Muscle layer of colon (tissue), 2 donors: ENCODE results near the gene SSU72.

Experiments used
- H3K27ac ChIP-seq: one replicate; pipeline ENCODE4 v1.7.0; 2013; ENCODE audit warnings: low read depth, mild to moderate bottlenecking, low read length, moderate library complexity
- H3K27me3 ChIP-seq, 2 donors: one replicate each; pipeline ENCODE4 v1.7.0; 2013; ENCODE audit warnings: low read length in 2 of 2, mild to moderate bottlenecking in 2 of 2; ENCODE audit not compliant: insufficient read depth in 2 of 2, control insufficient read depth in 1 of 2
- H3K36me3 ChIP-seq: one replicate; pipeline ENCODE4 v1.7.0; 2013; ENCODE audit warnings: mild to moderate bottlenecking, low read length; ENCODE audit not compliant: insufficient read depth
- H3K4me1 ChIP-seq: one replicate; pipeline ENCODE4 v1.7.0; 2013; ENCODE audit warnings: mild to moderate bottlenecking, low read length; ENCODE audit not compliant: insufficient read depth
- H3K4me3 ChIP-seq, 2 donors: one replicate each; pipeline ENCODE4 v1.7.0; 2013; ENCODE audit warnings: low read length in 2 of 2, low read depth in 1 of 2, mild to moderate bottlenecking in 1 of 2, moderate library complexity in 1 of 2
- H3K9ac ChIP-seq: one replicate; pipeline ENCODE4 v1.7.0; 2013; ENCODE audit warnings: low read length
- H3K9me3 ChIP-seq: one replicate; pipeline ENCODE4 v1.7.0; 2013; ENCODE audit warnings: mild to moderate bottlenecking, low read length
- donor health status: abdominal sarcoma.
- donor health status: Adenocarcinoma of cecum.

Gene SSU72

GRCh38 chr1:1552263-1552639, 22.4 kb downstream of the SSU72 start:
- no peaks in the 10 kb centered on the region for H3K27me3 ChIP-seq
- H3K9me3 ChIP-seq = no peaks in the 10 kb centered on the region
- no peak overlapping the region for H3K9ac ChIP-seq
- no peaks in the 10 kb centered on the region for H3K36me3 ChIP-seq
- H3K27ac ChIP-seq = no peak overlapping the region
- no peak overlapping the region for H3K4me3 ChIP-seq
- no peaks in the 10 kb centered on the region for H3K4me1 ChIP-seq

- Histone ChIP-seq H3K9me3 (no peaks in the 10 kb centered on the region), H3K9ac (no peak overlapping the region), H3K27ac (no peak overlapping the region), H3K4me3 (no peak overlapping the region), H3K36me3 (no peaks in the 10 kb centered on the region), H3K4me1 (no peaks in the 10 kb centered on the region), H3K27me3 (no peaks in the 10 kb centered on the region)
Observed at GRCh38 chr1:1551524-1552262, 23.0 kb downstream of the SSU72 start.

GRCh38 chr1:1550591-1551432, 23.9 kb downstream of the SSU72 start:
- no peak overlapping the region for H3K9ac ChIP-seq
- no peak overlapping the region for H3K4me3 ChIP-seq
- no peaks in the 10 kb centered on the region for H3K4me1 ChIP-seq
- no peak overlapping the region for H3K27ac ChIP-seq
- H3K36me3 ChIP-seq = no peaks in the 10 kb centered on the region
- H3K9me3 ChIP-seq = no peaks in the 10 kb centered on the region
- H3K27me3 ChIP-seq = no peaks in the 10 kb centered on the region

GRCh38 chr1:1550087-1550486, 24.6 kb downstream of the SSU72 start:
- Histone ChIP-seq H3K27ac (no peak overlapping the region), H3K27me3 (no peaks in the 10 kb centered on the region), H3K4me3 (no peak overlapping the region), H3K9ac (no peak overlapping the region), H3K9me3 (no peaks in the 10 kb centered on the region), H3K4me1 (no peaks in the 10 kb centered on the region), H3K36me3 (no peaks in the 10 kb centered on the region)

GRCh38 chr1:1548591-1548990, 26.1 kb downstream of the SSU72 start:
- no peak overlapping the region for H3K27ac ChIP-seq
- no peak overlapping the region for H3K4me3 ChIP-seq
- no peaks in the 10 kb centered on the region for H3K4me1 ChIP-seq
- H3K9me3 ChIP-seq = no peaks in the 10 kb centered on the region
- no peaks in the 10 kb centered on the region for H3K27me3 ChIP-seq
- H3K36me3 ChIP-seq = no peaks in the 10 kb centered on the region
- H3K9ac ChIP-seq = no peak overlapping the region

GRCh38 chr1:1547476-1547875, 27.2 kb downstream of the SSU72 start:
- no peaks in the 10 kb centered on the region for H3K9me3 ChIP-seq
- H3K27me3 ChIP-seq = no peaks in the 10 kb centered on the region
- no peak overlapping the region for H3K27ac ChIP-seq
- no peak overlapping the region for H3K9ac ChIP-seq
- no peak overlapping the region for H3K4me3 ChIP-seq
- H3K4me1 ChIP-seq = no peaks in the 10 kb centered on the region
- H3K36me3 ChIP-seq = no peaks in the 10 kb centered on the region

- Histone ChIP-seq H3K4me1 (no peaks in the 10 kb centered on the region), H3K4me3 (no peak overlapping the region), H3K27ac (no peak overlapping the region), H3K36me3 (no peaks in the 10 kb centered on the region), H3K9me3 (no peaks in the 10 kb centered on the region), H3K9ac (no peak overlapping the region), H3K27me3 (no peaks in the 10 kb centered on the region)
Observed at GRCh38 chr1:1547011-1547410, 27.7 kb downstream of the SSU72 start.

- no peak overlapping the region for H3K27ac ChIP-seq
- no peaks in the 10 kb centered on the region for H3K4me1 ChIP-seq
- no peak overlapping the region for H3K4me3 ChIP-seq
- no peaks in the 10 kb centered on the region for H3K36me3 ChIP-seq
- no peaks in the 10 kb centered on the region for H3K9me3 ChIP-seq
- no peak overlapping the region for H3K9ac ChIP-seq
- H3K27me3 ChIP-seq = no peaks in the 10 kb centered on the region
Observed at GRCh38 chr1:1545946-1546737, 28.5 kb downstream of the SSU72 start.

- no peaks in the 10 kb centered on the region for H3K36me3 ChIP-seq
- no peaks in the 10 kb centered on the region for H3K4me1 ChIP-seq
- no peak overlapping the region for H3K27ac ChIP-seq
- H3K9ac ChIP-seq = no peak overlapping the region
- no peak overlapping the region for H3K4me3 ChIP-seq
- H3K9me3 ChIP-seq = no peaks in the 10 kb centered on the region
- H3K27me3 ChIP-seq = no peaks in the 10 kb centered on the region
Observed at GRCh38 chr1:1544544-1544943, 30.1 kb downstream of the SSU72 start.

- no peak overlapping the region for H3K27ac ChIP-seq
Observed at GRCh38 chr1:1543706-1544099, 31.0 kb downstream of the SSU72 start.

More at GRCh38 chr1:1543706-1544099, 31.0 kb downstream of the SSU72 start:
- H3K27me3 ChIP-seq = no peaks in the 10 kb centered on the region
- H3K9me3 ChIP-seq = no peaks in the 10 kb centered on the region
- no peaks in the 10 kb centered on the region for H3K36me3 ChIP-seq
- peaks cover 6% of the 10 kb centered on the region for H3K4me1 ChIP-seq
- no peak overlapping the region for H3K4me3 ChIP-seq
- H3K9ac ChIP-seq = no peak overlapping the region
